Activated gamma-delta T cell treated with anti-CD3 and anti-CD28 coated beads, Interleukin-2, amount 50 U/mL, for 16 hours (primary cell): ENCODE measurements around the gene PDE3B.
"Not testable (repeated sequence)": the region's sequence is repeated elsewhere in the genome, so short reads cannot be mapped to it uniquely, and the experiment has no call there.

Experiments
- DNase-seq: peaks from one replicate; pipeline ENCODE4 v3.0.0-alpha.2; 2020; ENCODE audit warnings: low read depth

The PDE3B gene

DNA sequence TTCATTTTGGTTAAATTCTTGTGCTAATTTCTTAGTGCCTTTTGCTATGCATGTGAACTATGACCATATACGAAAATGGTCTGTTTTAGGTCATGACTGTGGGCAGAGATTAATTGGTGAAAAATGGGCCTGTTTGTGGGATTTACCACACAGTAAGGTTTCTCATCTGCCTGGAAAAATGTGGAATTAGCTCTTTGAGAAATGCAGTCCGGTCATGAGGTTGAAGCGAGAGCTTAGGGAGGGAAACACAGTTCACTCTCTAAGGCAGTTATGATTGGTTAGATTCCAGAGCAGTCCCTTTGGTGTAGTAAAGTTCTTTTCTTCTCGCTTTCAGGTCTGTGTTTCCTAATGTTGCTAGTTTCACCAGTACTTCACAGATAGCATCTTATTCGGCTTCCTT lies 1.2 kb upstream of the PDE3B start:
- DNase-seq = no peak

GRCh38 chr11:14642873-14643696 lies 519 bp upstream of the PDE3B start:
- no peak for DNase-seq

DNA sequence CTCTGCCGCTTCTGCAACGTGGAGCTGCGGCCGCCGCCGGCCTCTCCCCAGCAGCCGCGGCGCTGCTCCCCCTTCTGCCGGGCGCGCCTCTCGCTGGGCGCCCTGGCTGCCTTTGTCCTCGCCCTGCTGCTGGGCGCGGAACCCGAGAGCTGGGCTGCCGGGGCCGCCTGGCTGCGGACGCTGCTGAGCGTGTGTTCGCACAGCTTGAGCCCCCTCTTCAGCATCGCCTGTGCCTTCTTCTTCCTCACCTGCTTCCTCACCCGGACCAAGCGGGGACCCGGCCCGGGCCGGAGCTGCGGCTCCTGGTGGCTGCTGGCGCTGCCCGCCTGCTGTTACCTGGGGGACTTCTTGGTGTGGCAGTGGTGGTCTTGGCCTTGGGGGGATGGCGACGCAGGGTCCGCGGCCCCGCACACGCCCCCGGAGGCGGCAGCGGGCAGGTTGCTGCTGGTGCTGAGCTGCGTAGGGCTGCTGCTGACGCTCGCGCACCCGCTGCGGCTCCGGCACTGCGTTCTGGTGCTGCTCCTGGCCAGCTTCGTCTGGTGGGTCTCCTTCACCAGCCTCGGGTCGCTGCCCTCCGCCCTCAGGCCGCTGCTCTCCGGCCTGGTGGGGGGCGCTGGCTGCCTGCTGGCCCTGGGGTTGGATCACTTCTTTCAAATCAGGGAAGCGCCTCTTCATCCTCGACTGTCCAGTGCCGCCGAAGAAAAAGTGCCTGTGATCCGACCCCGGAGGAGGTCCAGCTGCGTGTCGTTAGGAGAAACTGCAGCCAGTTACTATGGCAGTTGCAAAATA lies 816 bp downstream of the PDE3B start:
- peak; percentile 22 for DNase-seq

DNA sequence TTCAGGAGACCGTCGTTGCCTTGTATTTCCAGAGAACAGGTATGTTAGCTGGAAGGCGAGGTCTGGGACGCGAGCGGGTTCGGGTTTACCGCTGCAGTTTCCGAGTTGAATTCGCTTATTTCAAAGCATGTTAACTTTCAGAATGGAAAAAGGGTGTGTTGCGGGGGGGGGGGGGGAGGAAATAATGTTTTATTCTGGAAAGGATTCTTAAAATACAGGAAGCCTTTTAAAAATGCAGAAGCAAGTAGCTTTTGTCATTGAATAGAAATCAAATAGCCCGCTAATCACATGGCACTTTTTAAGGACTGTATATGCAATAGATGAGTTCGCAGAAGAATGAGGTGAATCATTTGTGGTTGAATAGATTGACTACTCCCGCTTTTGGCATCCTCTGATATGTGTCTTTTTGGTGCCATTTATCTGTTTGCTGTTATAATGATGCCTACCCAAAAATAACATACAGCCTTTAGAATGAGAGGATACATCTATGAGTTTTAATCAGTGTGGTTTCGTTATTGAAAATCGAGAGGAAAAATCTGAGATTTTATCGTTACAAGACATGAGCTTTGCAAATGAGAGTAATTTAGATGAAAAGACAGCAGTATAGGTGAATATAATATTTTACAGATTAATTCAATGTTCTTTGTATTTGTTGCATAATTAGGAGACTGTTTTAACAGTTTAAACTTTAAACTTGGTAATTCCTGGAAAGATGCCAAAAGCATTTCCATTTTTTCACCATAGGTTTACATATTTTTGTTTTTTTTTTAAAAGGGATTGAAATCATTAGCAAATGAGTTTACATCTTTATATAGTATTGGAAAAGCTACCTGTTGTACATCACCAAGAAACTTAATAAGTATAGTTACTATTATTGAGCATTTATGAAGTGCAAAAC lies 1.7 kb downstream of the PDE3B start:
- DNase-seq = no peak

- DNase-seq = no peak
Observed at GRCh38 chr11:14645985-14646900, 2.6 kb downstream of the PDE3B start.

GRCh38 chr11:14650064-14650463 lies 6.5 kb downstream of the PDE3B start:
- DNase-seq = no peak

- no peak for DNase-seq
Observed at GRCh38 chr11:14653090-14653489, 9.5 kb downstream of the PDE3B start.

- DNase-seq = no peak
Observed at GRCh38 chr11:14655435-14655834, 11.8 kb downstream of the PDE3B start.

GRCh38 chr11:14656536-14657457 lies 13.2 kb downstream of the PDE3B start:
- DNase-seq = no peak

DNA sequence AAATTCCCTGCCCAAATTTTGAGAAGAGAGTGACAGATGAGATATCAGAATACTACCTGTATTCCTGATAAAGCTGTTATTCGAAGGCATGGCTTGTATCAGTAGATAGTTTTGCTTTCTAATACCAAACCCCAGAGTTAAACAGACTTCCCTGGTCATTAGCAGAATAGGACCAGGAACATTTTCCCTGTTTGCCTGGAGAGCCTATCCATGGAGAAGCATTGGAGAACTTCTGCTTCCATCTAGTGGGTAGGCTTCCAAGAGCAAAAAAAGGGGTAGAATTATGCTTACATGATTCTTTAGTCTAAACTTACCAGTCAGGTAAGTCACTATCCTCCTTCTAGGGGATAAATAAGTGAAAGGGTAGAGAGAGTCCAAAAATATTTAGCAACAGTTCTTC lies 14.2 kb downstream of the PDE3B start:
- no peak for DNase-seq

- DNase-seq = not testable (repeated sequence)
Observed at GRCh38 chr11:14664926-14665325, 21.3 kb downstream of the PDE3B start.

- not testable (repeated sequence) for DNase-seq
Observed at GRCh38 chr11:14667329-14667728, 23.7 kb downstream of the PDE3B start.

DNA sequence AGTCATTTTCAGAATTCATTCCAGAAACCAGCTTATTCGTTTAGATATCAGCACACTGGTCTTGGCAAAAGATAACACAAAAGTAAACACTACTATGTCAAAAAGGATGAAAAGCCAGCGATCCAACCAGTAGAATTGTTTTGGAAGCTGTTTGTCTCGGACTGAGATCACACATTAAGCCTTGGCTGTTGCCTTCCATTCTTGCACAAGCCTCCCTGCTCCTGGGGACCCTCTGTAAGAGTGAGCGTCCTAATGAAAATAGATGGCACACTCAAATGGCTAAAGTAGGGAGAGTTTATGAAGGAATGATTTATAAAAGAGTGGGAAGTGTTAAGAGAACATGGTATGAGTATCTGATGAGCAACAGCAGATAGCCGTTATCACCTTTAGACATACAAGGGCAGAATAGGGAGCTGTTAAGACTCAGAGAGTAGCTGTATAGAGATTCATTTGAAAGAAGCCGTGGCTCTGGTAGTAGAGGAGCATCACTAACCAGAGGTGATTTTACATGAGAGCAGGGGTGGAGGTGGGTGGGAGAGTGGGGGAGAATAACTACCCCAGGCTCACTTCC lies 25.2 kb downstream of the PDE3B start:
- DNase-seq = no peak

DNA sequence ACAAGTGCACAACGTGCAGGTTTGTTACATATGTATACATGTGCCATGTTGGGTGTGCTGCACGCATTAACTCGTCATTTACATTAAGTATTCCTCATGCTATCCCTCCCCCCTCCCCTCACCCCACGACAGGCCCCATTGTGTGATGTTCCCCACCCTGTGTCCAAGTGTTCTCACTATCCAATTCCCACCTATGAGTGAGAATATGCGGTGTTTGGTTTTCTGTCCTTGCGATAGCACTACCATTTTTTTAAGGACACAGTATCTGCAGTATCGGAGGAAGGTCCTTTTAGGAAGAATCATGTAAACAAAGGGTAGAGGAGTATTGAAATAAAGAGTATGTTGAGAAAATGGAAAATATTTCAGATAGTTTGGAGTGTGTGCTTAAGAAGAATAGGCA lies 25.9 kb downstream of the PDE3B start:
- DNase-seq = no peak

DNA sequence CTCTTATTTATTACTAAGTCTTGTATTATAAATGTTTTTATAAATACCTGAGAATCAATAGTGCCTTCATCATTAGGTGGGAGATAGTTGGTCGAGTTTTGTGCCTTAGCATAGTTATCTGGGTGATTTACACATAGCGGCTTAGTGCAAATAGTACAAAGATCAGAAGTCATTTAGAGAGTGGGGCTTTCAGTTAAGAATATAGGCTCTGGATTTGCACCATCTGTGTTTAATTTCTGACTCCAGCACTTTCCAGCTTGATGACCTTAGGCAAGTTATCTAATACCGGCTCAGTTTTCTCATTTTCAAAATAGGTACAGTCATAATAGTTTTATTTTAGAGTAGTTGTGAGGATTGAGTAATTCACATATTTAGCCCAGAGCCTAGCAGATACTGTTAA lies 26.4 kb downstream of the PDE3B start:
- DNase-seq = no peak

DNA sequence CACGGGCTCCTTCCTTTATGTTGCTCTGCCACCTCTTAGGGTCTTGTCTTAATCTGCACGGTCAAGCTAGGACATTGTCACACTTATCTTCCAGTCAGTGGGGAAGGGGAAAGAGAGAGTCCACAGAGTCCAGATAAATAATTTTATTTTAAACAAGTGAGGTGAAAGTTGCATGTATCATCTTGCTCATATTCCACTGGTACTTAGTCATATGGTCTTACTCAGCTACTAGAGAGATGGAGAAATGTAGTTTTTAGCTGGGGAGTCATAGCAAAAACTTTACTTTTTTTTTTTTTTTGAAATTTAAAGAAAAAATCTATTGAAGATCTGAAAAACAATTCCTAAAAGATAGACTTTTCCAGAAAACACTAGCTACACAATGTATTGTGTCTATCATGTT lies 29.0 kb downstream of the PDE3B start:
- no peak for DNase-seq

- no peak for DNase-seq
Observed at GRCh38 chr11:14673421-14673820, 29.8 kb downstream of the PDE3B start.

DNA sequence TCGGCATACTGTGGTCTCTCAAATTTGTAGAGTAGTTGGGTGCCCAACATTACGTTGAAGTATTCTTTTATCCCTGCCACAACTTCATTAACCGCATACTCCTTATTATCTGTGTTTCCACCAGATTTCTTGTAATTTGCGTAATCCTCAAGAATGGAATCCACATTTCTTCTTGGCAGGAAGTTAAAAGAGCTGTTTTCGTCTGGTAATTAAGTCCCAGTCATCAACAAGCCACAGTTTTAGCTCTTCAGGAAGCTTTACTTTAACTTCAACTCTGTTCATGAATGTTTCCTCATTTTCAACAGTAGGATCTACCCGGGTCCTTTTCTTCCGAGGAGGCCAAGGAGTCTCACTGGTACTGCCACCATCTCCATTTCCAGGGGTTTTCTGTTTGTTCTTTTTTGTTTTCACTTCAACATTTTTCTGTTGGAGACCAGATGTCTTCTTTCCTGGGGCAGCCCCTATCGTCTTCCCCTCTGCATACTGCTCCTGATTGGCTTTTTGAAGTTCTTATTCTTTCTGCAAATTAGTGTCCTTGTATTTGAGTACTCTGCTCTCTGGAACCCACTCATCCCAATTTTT lies 30.3 kb downstream of the PDE3B start:
- DNase-seq = no peak

- DNase-seq = no peak
Observed at GRCh38 chr11:14676068-14676467, 32.5 kb downstream of the PDE3B start.
